ENCODE data around the gene PTGR2.

- TF ChIP-seq TOX (CRISPR knock-in tag; IDR thresholded peaks at IDR 0.05; ENCODE audit: borderline replicate concordance), result no peak
- no peak for TF ChIP-seq ZNF70 (CRISPR knock-in tag; IDR thresholded peaks at IDR 0.05)
- TF ChIP-seq, protein P1, sequence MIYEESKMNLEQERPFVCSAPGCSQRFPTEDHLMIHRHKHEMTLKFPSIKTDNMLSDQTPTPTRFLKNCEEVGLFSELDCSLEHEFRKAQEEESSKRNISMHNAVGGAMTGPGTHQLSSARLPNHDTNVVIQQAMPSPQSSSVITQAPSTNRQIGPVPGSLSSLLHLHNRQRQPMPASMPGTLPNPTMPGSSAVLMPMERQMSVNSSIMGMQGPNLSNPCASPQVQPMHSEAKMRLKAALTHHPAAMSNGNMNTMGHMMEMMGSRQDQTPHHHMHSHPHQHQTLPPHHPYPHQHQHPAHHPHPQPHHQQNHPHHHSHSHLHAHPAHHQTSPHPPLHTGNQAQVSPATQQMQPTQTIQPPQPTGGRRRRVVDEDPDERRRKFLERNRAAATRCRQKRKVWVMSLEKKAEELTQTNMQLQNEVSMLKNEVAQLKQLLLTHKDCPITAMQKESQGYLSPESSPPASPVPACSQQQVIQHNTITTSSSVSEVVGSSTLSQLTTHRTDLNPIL (CRISPR knock-in tag; IDR thresholded peaks at IDR 0.05; ENCODE audit: low read depth), result no peak
- no peak for TF ChIP-seq ESRRG (CRISPR knock-in tag; IDR thresholded peaks at IDR 0.05)
- no peak for TF ChIP-seq PATZ1 (CRISPR knock-in tag; IDR thresholded peaks at IDR 0.05; ENCODE audit: borderline replicate concordance)
- no peak for TF ChIP-seq ZFP30 (CRISPR knock-in tag; IDR thresholded peaks at IDR 0.05)
- TF ChIP-seq ZFP3 (CRISPR knock-in tag; IDR thresholded peaks at IDR 0.05), result no peak
- TF ChIP-seq RARB (CRISPR knock-in tag; IDR thresholded peaks at IDR 0.05), result no peak
- no peak for TF ChIP-seq ZNF565 (CRISPR knock-in tag; conservative IDR thresholded peaks at IDR 0.05; ENCODE audit: low read depth)
- TF ChIP-seq BACH2 (CRISPR knock-in tag; IDR thresholded peaks at IDR 0.05; ENCODE audit: borderline replicate concordance), result no peak
- TF ChIP-seq, protein P2, sequence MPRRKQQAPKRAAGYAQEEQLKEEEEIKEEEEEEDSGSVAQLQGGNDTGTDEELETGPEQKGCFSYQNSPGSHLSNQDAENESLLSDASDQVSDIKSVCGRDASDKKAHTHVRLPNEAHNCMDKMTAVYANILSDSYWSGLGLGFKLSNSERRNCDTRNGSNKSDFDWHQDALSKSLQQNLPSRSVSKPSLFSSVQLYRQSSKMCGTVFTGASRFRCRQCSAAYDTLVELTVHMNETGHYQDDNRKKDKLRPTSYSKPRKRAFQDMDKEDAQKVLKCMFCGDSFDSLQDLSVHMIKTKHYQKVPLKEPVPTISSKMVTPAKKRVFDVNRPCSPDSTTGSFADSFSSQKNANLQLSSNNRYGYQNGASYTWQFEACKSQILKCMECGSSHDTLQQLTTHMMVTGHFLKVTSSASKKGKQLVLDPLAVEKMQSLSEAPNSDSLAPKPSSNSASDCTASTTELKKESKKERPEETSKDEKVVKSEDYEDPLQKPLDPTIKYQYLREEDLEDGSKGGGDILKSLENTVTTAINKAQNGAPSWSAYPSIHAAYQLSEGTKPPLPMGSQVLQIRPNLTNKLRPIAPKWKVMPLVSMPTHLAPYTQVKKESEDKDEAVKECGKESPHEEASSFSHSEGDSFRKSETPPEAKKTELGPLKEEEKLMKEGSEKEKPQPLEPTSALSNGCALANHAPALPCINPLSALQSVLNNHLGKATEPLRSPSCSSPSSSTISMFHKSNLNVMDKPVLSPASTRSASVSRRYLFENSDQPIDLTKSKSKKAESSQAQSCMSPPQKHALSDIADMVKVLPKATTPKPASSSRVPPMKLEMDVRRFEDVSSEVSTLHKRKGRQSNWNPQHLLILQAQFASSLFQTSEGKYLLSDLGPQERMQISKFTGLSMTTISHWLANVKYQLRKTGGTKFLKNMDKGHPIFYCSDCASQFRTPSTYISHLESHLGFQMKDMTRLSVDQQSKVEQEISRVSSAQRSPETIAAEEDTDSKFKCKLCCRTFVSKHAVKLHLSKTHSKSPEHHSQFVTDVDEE (CRISPR knock-in tag; IDR thresholded peaks at IDR 0.05), result no peak
- no peak for TF ChIP-seq PPARA (CRISPR knock-in tag; IDR thresholded peaks at IDR 0.05; ENCODE audit: borderline replicate concordance)
- TF ChIP-seq ZNF8 (CRISPR knock-in tag; IDR thresholded peaks at IDR 0.05), result no peak
- no peak for TF ChIP-seq CSDC2 (CRISPR knock-in tag; IDR thresholded peaks at IDR 0.05)
Measured at GRCh38 chr14:73888460-73888725, 36.8 kb downstream of the PTGR2 start.

All from SK-N-SH treated with all-trans-retinoic acid at 6 μM for 48 hours (cell line).